Mesothelial cell of epicardium (in vitro differentiated cells): ENCODE results near the gene SPATA7. TPM values are rescaled to one million over a fixed set of nuclear protein-coding genes. Genes with fewer than 3 reads are reported as not detected.

Experiments
- DNase-seq, 2 experiments: peaks; one replicate each; pipeline ENCODE4 v3.0.0; 2021; ENCODE audit warnings: low spot score in 2 of 2; ENCODE audit not compliant: unreplicated experiment in 2 of 2
- H3K27ac Mint-ChIP-seq: 2 replicates; pipeline ENCODE4 v1.8.0; 2021; ENCODE audit warnings: mixed read lengths
- H3K27me3 Mint-ChIP-seq: 2 replicates; pipeline ENCODE4 v1.8.0; 2021; ENCODE audit warnings: low read depth, mixed read lengths
- H3K36me3 Mint-ChIP-seq: 2 replicates; pipeline ENCODE4 v1.8.0; 2021; ENCODE audit warnings: mixed read lengths
- H3K4me1 Mint-ChIP-seq: 2 replicates; pipeline ENCODE4 v1.8.0; 2021; ENCODE audit warnings: mixed read lengths
- H3K4me3 Mint-ChIP-seq: 2 replicates; pipeline ENCODE4 v1.8.0; 2021; ENCODE audit warnings: mild to moderate bottlenecking, moderate library complexity, mixed read lengths
- H3K9me3 Mint-ChIP-seq: 2 replicates; pipeline ENCODE4 v1.8.0; 2021; ENCODE audit warnings: mixed read lengths
- total RNA-seq: library from RNA; stranded (reverse); gene quantifications from 3 replicates; pipeline ENCODE4 v1.2.1, GENCODE V29; 2021
- TF ChIP-seq, protein P1 (sequence below): fragments of 200-600 bp; sonication (generic); IDR thresholded peaks from one replicate; pipeline ENCODE4 v1.5.0; 2021; ENCODE audit warnings: antibody characterized with exemption; ENCODE audit not compliant: unreplicated experiment

Gene SPATA7
- total RNA-seq, 1 donor from 2014 or later = 17.9 TPM

DNA sequence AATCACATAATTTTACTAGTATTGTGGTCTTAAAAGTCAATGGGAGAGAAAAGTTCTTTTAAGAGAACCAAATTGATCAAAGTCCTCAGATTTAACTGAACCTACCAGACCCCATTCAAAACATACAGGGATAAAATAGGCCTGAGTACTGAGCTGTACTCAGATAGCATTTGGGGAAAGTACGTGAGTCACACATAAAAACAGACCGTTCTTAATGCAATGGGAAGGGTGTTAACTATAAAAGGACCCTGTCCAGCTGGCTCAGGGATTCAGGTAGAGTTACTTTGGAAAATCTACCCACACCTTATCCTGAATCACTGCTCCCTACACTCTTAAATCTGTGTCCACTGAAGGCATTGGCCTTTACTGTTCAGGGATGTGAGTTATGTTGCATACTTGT, 91.4 kb downstream of the SPATA7 start:
- TF ChIP-seq, protein P1, sequence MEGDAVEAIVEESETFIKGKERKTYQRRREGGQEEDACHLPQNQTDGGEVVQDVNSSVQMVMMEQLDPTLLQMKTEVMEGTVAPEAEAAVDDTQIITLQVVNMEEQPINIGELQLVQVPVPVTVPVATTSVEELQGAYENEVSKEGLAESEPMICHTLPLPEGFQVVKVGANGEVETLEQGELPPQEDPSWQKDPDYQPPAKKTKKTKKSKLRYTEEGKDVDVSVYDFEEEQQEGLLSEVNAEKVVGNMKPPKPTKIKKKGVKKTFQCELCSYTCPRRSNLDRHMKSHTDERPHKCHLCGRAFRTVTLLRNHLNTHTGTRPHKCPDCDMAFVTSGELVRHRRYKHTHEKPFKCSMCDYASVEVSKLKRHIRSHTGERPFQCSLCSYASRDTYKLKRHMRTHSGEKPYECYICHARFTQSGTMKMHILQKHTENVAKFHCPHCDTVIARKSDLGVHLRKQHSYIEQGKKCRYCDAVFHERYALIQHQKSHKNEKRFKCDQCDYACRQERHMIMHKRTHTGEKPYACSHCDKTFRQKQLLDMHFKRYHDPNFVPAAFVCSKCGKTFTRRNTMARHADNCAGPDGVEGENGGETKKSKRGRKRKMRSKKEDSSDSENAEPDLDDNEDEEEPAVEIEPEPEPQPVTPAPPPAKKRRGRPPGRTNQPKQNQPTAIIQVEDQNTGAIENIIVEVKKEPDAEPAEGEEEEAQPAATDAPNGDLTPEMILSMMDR = no peak
- Mint-ChIP-seq H3K27ac (peak overlapping the region; percentile 30), H3K27me3 (no peaks in the 10 kb centered on the region), H3K4me1 (peaks cover 5% of the 10 kb centered on the region), H3K9me3 (peaks cover 3% of the 10 kb centered on the region), H3K4me3 (no peak overlapping the region), H3K36me3 (peaks cover 56% of the 10 kb centered on the region)
- DNase-seq = no peak

DNA sequence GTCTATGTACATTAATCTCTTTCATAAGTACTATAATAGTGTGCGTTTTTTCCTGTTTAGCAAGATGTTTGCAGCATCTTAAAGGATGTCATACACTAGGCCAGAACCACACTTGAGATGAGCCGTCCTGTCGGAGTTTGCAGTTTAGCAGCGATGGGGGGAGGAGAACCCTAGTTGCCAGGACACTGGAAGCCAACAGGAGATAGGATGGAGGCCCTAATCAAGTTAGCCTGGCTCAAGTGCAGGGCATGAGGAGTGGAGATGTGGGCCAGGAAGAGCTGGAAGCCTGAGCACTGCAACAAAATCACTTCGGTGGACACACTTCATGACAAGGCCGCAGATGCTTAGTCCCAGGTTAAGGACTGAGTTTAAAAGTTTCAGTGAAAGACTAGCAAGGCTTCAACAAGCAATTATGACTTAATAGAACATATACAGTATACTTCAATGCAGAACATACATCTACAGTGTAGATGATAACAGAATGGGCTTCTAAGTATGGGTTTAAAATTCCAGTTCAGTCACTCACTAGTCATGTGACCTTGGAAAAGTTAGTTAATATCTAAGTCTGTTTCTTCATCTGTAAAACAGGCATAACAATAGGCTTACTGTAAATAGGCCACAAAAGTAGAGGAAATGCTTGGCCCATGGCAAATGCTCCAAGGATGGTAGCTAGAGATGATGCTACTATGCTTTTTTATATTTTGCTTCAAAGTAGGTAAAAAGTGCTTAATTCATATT, 92.2 kb downstream of the SPATA7 start:
- Mint-ChIP-seq H3K9me3 (peaks cover 3% of the 10 kb centered on the region), H3K36me3 (peaks cover 54% of the 10 kb centered on the region), H3K27me3 (no peaks in the 10 kb centered on the region), H3K4me1 (peaks cover 5% of the 10 kb centered on the region), H3K4me3 (no peak overlapping the region), H3K27ac (no peak overlapping the region)
- TF ChIP-seq, protein P1 = no peak
- DNase-seq = no peak

- Mint-ChIP-seq H3K27me3 (no peaks in the 10 kb centered on the region), H3K4me1 (no peaks in the 10 kb centered on the region), H3K9me3 (peaks cover 3% of the 10 kb centered on the region), H3K27ac (no peak overlapping the region), H3K36me3 (peaks cover 53% of the 10 kb centered on the region), H3K4me3 (no peak overlapping the region)
- TF ChIP-seq, protein P1 = no peak
- no peak for DNase-seq
Measured at GRCh38 chr14:88478931-88479330, 93.5 kb downstream of the SPATA7 start.

DNA sequence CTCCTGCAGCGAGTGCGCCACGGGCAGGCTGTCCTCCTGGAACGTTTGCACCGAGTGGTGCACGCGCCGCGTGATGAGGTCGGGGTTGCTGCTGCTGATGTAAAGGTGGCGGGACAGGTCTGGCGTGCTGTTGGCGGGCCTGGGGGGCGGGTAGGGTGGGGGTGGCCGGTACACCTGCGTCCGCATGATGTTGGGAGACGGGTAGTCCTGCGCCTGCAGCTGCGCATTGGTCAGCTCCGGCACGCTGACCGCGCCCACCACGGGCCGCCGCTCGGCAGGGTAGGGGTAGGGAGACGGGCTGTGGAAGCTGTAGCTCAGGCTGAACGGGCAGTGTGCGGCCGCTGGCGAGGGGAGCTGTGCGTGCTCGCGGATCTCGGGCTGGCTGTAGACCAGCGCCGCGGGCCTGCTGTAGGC, 94.1 kb downstream of the SPATA7 start:
- H3K27ac Mint-ChIP-seq = no peak overlapping the region
- no peak overlapping the region for H3K4me3 Mint-ChIP-seq
- H3K27me3 Mint-ChIP-seq = no peaks in the 10 kb centered on the region
- peaks cover 3% of the 10 kb centered on the region for H3K9me3 Mint-ChIP-seq
- peaks cover 51% of the 10 kb centered on the region for H3K36me3 Mint-ChIP-seq
- TF ChIP-seq, protein P1 = no peak
- H3K4me1 Mint-ChIP-seq = no peaks in the 10 kb centered on the region
- DNase-seq = no peak

DNA sequence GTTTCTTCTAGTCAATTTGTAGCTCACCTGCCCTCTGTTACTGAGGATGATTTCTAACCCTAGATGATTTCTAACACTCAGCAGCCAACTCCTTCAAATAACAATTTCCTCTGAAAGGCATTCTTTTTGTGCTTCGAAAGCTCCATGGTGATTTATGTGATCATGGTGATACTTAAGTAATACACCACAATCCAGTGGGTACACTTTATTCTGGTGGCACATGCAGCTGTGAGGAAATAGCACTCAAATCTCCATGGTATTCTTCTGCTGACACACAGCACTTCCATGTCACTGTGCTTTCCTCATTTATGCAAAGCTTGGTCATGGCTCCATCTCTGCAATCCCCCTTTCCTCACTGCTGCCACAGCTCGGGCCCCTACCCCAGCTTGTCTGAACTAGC, 95.6 kb downstream of the SPATA7 start:
- Mint-ChIP-seq H3K9me3 (no peaks in the 10 kb centered on the region), H3K4me1 (peaks cover 4% of the 10 kb centered on the region), H3K36me3 (peaks cover 43% of the 10 kb centered on the region), H3K27me3 (no peaks in the 10 kb centered on the region), H3K27ac (no peak overlapping the region), H3K4me3 (no peak overlapping the region)
- no peak for DNase-seq
- TF ChIP-seq, protein P1 = no peak
